K562 (cell line): ENCODE measurements around the gene KRT71.

Experiments used
- BRCA1 ChIP-seq, 2 experiments: fragments of 450-650 bp in 1 of 2; sonication (generic) in 1 of 2; formaldehyde crosslinking in 1 of 2; IDR thresholded peaks; 2 replicates each; pipeline versions ENCODE4 v1.5.0 to v1.6.1; 2017 to 2020; ENCODE audit warnings: mild to moderate bottlenecking in 1 of 2, missing genetic modification reagents in 1 of 2
- CBX8 ChIP-seq: fragments of 200-600 bp; sonication (generic); IDR thresholded peaks from 2 replicates; pipeline ENCODE4 v1.6.1; 2012; ENCODE audit warnings: borderline replicate concordance, mixed run types, low read depth, mild to moderate bottlenecking, moderate library complexity, mixed read lengths, low read length, control low read depth, inconsistent platforms; ENCODE audit not compliant: poor library complexity, severe bottlenecking; ENCODE audit errors: extremely low read depth
- CREB1 ChIP-seq, 2 experiments: sonication (generic) in 1 of 2; formaldehyde crosslinking in 1 of 2; IDR thresholded peaks; 2 replicates each; pipeline versions ENCODE4 v1.6.1 to v1.8.0; 2012 to 2022; ENCODE audit warnings: inconsistent platforms in 1 of 2, mild to moderate bottlenecking in 1 of 2, missing genetic modification reagents in 1 of 2, moderate library complexity in 1 of 2
- CTCF ChIP-seq, 3 experiments: IDR thresholded peaks in 2 of 3; conservative IDR thresholded peaks in 1 of 3; 2 replicates each; pipeline ENCODE4 v1.5.1; 2011 to 2012; ENCODE audit warnings: low read length in 3 of 3, mild to moderate bottlenecking in 3 of 3, control low read depth in 2 of 3, improper control_type of control experiment in 1 of 3, inconsistent platforms in 1 of 3, low read depth in 1 of 3, mixed read lengths in 1 of 3, moderate library complexity in 1 of 3; ENCODE audit not compliant: insufficient read depth in 2 of 3
- KLF13 ChIP-seq: fragments of 450-650 bp; IDR thresholded peaks from 2 replicates; pipeline ENCODE4 v1.6.1; 2016; ENCODE audit warnings: missing genetic modification characterization, low read depth, mild to moderate bottlenecking, missing compliant biosample characterization, moderate library complexity, borderline replicate concordance
- MAX ChIP-seq: sonication (generic); formaldehyde crosslinking; IDR thresholded peaks from 2 replicates; pipeline ENCODE4 v1.9.0; 2022; ENCODE audit warnings: mild to moderate bottlenecking, missing genetic modification reagents
- MYC ChIP-seq, 2 experiments: fragments of 250-450 bp in 1 of 2; sonication (Bioruptor Pico) in 1 of 2; IDR thresholded peaks; 2 replicates each; pipeline versions ENCODE4 v1.5.1 to v1.6.1; 2012 to 2021; ENCODE audit warnings: low read depth in 2 of 2, borderline replicate concordance in 1 of 2, improper control_type of control experiment in 1 of 2, low read length in 1 of 2, mild to moderate bottlenecking in 1 of 2, moderate library complexity in 1 of 2
- NBN ChIP-seq: fragments of 450-650 bp; IDR thresholded peaks from 2 replicates; pipeline ENCODE4 v1.6.1; 2016; ENCODE audit warnings: low read depth, mild to moderate bottlenecking
- SMC3 ChIP-seq: conservative IDR thresholded peaks from 2 replicates; pipeline ENCODE4 v1.6.1; 2011; ENCODE audit warnings: low read depth, low read length, improper control_type of control experiment; ENCODE audit not compliant: insufficient read depth

- TF ChIP-seq MYC (IDR thresholded peaks at IDR 0.05; ENCODE audit: low read depth, low read length): no peak
- no peak for TF ChIP-seq MYC (CRISPR knock-in tag; IDR thresholded peaks at IDR 0.05; ENCODE audit: borderline replicate concordance, low read depth)
- TF ChIP-seq CTCF (IDR thresholded peaks at IDR 0.05 in 2 of 3, conservative IDR thresholded peaks at IDR 0.05 in 1 of 3; ENCODE audit: insufficient read depth in 2 of 3, low read depth in 1 of 3, low read length in 3 of 3): no peak
- TF ChIP-seq SMC3: no peak
- no peak for TF ChIP-seq NBN
- no peak for TF ChIP-seq MAX (CRISPR knock-in tag)
- no peak for TF ChIP-seq CBX8
- no peak for TF ChIP-seq KLF13
- TF ChIP-seq BRCA1 (IDR thresholded peaks at IDR 0.05): no peak
- no peak for TF ChIP-seq BRCA1 (CRISPR knock-in tag; IDR thresholded peaks at IDR 0.05)
- TF ChIP-seq CREB1 (IDR thresholded peaks at IDR 0.05): no peak
- no peak for TF ChIP-seq CREB1 (CRISPR knock-in tag; IDR thresholded peaks at IDR 0.05)
These were observed 24.3 kb downstream of the KRT71 start for GRCh38 chr12:52528641-52529143.
